GM18505 (cell line): ENCODE measurements around the gene CD79B.
"Not testable (repeated sequence)": the region's sequence is repeated elsewhere in the genome, so short reads cannot be mapped to it uniquely, and the experiment has no call there.

Source experiments
- ATAC-seq: cut with Tn5 transposase; IDR thresholded peaks from one replicate; pipeline ENCODE4 v1.9.1; 2021; ENCODE audit not compliant: unreplicated experiment
- POLR2A ChIP-seq: IDR thresholded peaks from 4 replicates; pipeline ENCODE4 v1.6.1; 2011; ENCODE audit warnings: borderline replicate concordance; ENCODE audit not compliant: insufficient read depth, insufficient read length; ENCODE audit errors: extremely low read depth

The CD79B gene

GRCh38 chr17:63917646-63918045 lies 14.5 kb downstream of the CD79B start:
- TF ChIP-seq POLR2A, result no peak
- ATAC-seq, result no peak

GRCh38 chr17:63917206-63917605 lies 14.9 kb downstream of the CD79B start:
- not testable (repeated sequence) for ATAC-seq

GRCh38 chr17:63916566-63917185 lies 15.5 kb downstream of the CD79B start:
- no peak for TF ChIP-seq POLR2A

GRCh38 chr17:63915753-63916152 lies 16.4 kb downstream of the CD79B start:
- ATAC-seq, result not testable (repeated sequence)

More at GRCh38 chr17:63916566-63917185, 15.5 kb downstream of the CD79B start:
- no peak for ATAC-seq

GRCh38 chr17:63914471-63914870 lies 17.7 kb downstream of the CD79B start:
- ATAC-seq, result no peak
- no peak for TF ChIP-seq POLR2A

GRCh38 chr17:63911657-63912100 lies 20.5 kb downstream of the CD79B start:
- no peak for ATAC-seq
- no peak for TF ChIP-seq POLR2A

- no peak for TF ChIP-seq POLR2A
- no peak for ATAC-seq
These were observed 21.0 kb downstream of the CD79B start, which contains the start of gene CSHL1 for GRCh38 chr17:63911041-63911635. TSS of gene CSHL1 (minus strand) at chr17:63911258. CDS start at chr17:63911196, 62 bp downstream.

GRCh38 chr17:63910096-63910495 lies 22.0 kb downstream of the CD79B start:
- no peak for ATAC-seq
- no peak for TF ChIP-seq POLR2A

GRCh38 chr17:63909586-63909985 lies 22.5 kb downstream of the CD79B start:
- not testable (repeated sequence) for ATAC-seq

GRCh38 chr17:63907161-63907778 lies 24.9 kb downstream of the CD79B start:
- ATAC-seq, result not testable (repeated sequence)

GRCh38 chr17:63904796-63905195 lies 27.3 kb downstream of the CD79B start:
- ATAC-seq, result not testable (repeated sequence)

GRCh38 chr17:63903787-63904201 lies 28.3 kb downstream of the CD79B start:
- not testable (repeated sequence) for ATAC-seq

GRCh38 chr17:63901971-63902370 lies 30.2 kb downstream of the CD79B start:
- ATAC-seq, result not testable (repeated sequence)

- ATAC-seq, result not testable (repeated sequence)
These were observed 33.0 kb downstream of the CD79B start for GRCh38 chr17:63898899-63899798.

- not testable (repeated sequence) for ATAC-seq
These were observed 35.4 kb downstream of the CD79B start, which contains the start of gene CSH1 for GRCh38 chr17:63896524-63897354. TSS of gene CSH1 (minus strand) at chr17:63896574. CDS start at chr17:63896511, 63 bp downstream.

- not testable (repeated sequence) for ATAC-seq
These were observed 37.3 kb downstream of the CD79B start for GRCh38 chr17:63894821-63895220.

GRCh38 chr17:63894021-63894420 lies 38.1 kb downstream of the CD79B start:
- not testable (repeated sequence) for ATAC-seq

GRCh38 chr17:63892316-63893037 lies 39.7 kb downstream of the CD79B start:
- not testable (repeated sequence) for ATAC-seq
